ENCODE measurements around the gene TGFB1I1. TPM values are rescaled to one million over a fixed set of nuclear protein-coding genes. Genes with fewer than 3 reads are reported as not detected.
A peak's percentile ranks its signal among the peaks of the same experiment; 100 is the strongest.

The TGFB1I1 gene
- total RNA-seq, 3 donors from 2014 or later: 17.4 to 31.8 (median 30.1) TPM

DNA sequence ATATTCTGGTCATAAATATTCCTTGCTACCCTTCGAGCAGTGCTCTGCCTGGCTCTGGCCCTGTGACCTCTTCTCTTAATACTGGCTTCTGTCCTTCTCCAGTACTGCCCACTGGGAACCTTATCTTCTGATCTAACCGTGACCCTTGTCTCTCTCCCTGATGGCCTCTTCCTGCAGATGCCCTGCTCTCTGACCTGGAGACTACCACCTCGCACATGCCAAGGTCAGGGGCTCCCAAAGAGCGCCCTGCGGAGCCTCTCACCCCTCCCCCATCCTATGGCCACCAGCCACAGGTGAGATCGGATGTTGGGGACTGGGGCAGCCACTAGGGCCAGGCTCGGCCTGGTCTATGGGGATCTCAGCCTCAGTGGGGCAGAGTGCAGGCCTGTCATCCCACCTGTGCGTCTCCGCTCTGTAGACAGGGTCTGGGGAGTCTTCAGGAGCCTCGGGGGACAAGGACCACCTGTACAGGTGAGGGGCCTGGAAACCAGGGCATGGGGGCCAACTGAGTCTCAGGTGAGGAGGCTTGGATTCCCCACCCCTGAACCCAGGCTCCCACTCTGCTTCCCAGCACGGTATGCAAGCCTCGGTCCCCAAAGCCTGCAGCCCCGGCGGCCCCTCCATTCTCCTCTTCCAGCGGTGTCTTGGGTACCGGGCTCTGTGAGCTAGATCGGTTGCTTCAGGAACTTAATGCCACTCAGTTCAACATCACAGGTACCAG is 1.5 kb downstream of the TGFB1I1 start:
- Histone ChIP-seq H3K4me1 (no peaks in the 10 kb centered on the region), H3K4me3 (peak overlapping the region in 2 of 3 donors; percentile 74 to 77), H3K36me3 (no peaks in the 10 kb centered on the region), H3K27ac (peak overlapping the region in 1 of 2 donors; percentile 94), H3K27me3 (no peaks in the 10 kb centered on the region), H3K9me3 (no peaks in the 10 kb centered on the region)
- no peak for DNase-seq (ENCODE audit: low spot score in 2 of 2)
- intact Hi-C loops (cut with DNase I; ENCODE audit: low total_unique reads): no loop called here
- TF ChIP-seq, protein P1, sequence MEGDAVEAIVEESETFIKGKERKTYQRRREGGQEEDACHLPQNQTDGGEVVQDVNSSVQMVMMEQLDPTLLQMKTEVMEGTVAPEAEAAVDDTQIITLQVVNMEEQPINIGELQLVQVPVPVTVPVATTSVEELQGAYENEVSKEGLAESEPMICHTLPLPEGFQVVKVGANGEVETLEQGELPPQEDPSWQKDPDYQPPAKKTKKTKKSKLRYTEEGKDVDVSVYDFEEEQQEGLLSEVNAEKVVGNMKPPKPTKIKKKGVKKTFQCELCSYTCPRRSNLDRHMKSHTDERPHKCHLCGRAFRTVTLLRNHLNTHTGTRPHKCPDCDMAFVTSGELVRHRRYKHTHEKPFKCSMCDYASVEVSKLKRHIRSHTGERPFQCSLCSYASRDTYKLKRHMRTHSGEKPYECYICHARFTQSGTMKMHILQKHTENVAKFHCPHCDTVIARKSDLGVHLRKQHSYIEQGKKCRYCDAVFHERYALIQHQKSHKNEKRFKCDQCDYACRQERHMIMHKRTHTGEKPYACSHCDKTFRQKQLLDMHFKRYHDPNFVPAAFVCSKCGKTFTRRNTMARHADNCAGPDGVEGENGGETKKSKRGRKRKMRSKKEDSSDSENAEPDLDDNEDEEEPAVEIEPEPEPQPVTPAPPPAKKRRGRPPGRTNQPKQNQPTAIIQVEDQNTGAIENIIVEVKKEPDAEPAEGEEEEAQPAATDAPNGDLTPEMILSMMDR (IDR thresholded peaks at IDR 0.05): no peak
- TF ChIP-seq POLR2AphosphoS5 (IDR thresholded peaks at IDR 0.05): no peak

DNA sequence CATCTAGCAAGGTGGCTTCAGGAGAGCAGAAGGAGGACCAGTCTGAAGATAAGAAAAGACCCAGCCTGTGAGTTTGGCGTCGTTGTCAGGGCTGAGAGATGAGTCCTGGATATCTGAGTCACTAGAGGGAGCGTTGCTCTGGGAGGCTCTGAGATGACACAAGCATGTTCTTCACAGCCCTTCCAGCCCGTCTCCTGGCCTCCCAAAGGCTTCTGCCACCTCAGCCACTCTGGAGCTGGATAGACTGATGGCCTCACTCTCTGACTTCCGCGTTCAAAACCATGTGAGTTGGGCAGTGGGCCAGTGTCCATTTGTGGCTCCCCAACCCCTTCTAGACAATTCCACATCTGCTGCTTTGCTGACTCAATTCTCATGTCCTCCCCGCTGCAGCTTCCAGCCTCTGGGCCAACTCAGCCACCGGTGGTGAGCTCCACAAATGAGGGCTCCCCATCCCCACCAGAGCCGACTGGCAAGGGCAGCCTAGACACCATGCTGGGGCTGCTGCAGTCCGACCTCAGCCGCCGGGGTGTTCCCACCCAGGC is 2.3 kb downstream of the TGFB1I1 start:
- Histone ChIP-seq H3K27me3 (no peaks in the 10 kb centered on the region), H3K4me3 (no peak overlapping the region), H3K36me3 (no peaks in the 10 kb centered on the region), H3K4me1 (no peaks in the 10 kb centered on the region), H3K27ac (peak overlapping the region in 1 of 2 donors; percentile 6), H3K9me3 (no peaks in the 10 kb centered on the region)
- TF ChIP-seq POLR2AphosphoS5 (IDR thresholded peaks at IDR 0.05) (no peak), POLR2A (IDR thresholded peaks at IDR 0.05) (no peak)
- TF ChIP-seq, protein P1 (IDR thresholded peaks at IDR 0.05): no peak
- intact Hi-C loops (cut with DNase I; ENCODE audit: low total_unique reads): no loop called here
- DNase-seq (ENCODE audit: low spot score in 2 of 2): no peak

DNA sequence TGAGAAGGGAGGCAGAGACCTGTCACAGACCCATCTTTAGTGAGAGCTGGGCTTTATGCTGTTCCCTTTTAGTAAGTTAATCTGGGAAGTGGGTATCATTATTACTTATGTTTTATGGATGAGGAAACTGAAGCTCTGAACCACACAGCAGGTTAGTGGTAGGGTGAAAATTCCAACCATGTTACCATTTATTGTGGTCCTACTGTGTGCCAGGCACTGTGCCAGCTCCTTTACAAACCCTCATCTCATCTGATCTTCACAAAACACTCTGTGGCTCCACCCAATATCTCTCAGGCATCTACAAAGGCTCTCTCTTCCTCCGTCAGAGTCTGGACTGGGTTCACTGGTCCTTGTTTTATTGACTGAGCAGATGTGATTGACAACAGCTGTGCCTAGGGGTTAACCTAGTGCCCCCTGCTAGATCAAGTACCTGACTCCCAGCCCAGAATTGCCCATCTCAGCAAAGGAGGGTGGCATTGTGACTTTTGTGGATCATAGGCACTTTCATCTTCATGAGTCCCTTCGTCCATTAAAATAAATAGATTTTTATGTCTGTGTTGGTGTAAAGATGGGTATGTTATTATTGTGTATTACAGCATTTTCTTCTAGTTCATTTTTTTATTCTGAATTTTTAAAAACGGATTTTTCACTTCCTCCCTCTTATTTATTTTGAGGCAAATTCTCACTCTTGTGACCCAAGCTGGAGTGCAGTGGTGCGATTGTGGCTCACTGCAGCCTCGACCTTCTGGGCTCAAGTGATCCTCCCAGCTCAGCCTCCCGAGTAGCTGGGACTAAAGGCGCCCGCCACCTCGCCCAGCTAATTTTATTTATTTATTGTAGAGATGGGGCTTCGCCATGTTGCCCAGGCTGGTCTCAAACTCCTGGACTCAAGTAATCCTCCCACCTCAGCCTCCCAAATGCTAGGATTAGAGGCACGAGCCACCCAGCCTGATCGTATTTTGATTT is 3.1 kb downstream of the TGFB1I1 start:
- no peaks in the 10 kb centered on the region for H3K27me3 ChIP-seq
- no peaks in the 10 kb centered on the region for H3K9me3 ChIP-seq
- H3K36me3 ChIP-seq: no peaks in the 10 kb centered on the region
- intact Hi-C loops (cut with DNase I; ENCODE audit: low total_unique reads): no loop called here
- TF ChIP-seq POLR2AphosphoS5 (IDR thresholded peaks at IDR 0.05): no peak
- no peaks in the 10 kb centered on the region for H3K4me1 ChIP-seq
- H3K4me3 ChIP-seq: no peak overlapping the region
- no peak for DNase-seq (ENCODE audit: low spot score in 2 of 2)
- no peak overlapping the region for H3K27ac ChIP-seq

DNA sequence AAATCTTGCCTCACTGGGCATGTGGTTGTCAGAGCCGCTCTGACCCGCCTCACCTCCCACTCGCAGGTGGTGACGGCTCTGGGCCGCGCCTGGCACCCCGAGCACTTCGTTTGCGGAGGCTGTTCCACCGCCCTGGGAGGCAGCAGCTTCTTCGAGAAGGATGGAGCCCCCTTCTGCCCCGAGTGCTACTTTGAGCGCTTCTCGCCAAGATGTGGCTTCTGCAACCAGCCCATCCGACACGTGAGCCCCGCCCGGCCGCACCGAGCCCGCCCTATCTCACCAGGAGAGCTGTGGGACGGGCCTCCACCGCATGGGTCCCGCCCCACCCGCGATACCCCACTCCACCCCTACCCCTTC is 4.0 kb downstream of the TGFB1I1 start:
- Histone ChIP-seq H3K36me3 (no peaks in the 10 kb centered on the region), H3K27ac (no peak overlapping the region), H3K9me3 (no peaks in the 10 kb centered on the region), H3K4me3 (no peak overlapping the region), H3K27me3 (no peaks in the 10 kb centered on the region), H3K4me1 (no peaks in the 10 kb centered on the region)
- no peak for DNase-seq (ENCODE audit: low spot score in 2 of 2)
- intact Hi-C loops (cut with DNase I; ENCODE audit: low total_unique reads): no loop called here
- TF ChIP-seq, protein P1 (IDR thresholded peaks at IDR 0.05): no peak
- no peak for TF ChIP-seq POLR2AphosphoS5 (IDR thresholded peaks at IDR 0.05)
- no peak for TF ChIP-seq POLR2A (IDR thresholded peaks at IDR 0.05)

DNA sequence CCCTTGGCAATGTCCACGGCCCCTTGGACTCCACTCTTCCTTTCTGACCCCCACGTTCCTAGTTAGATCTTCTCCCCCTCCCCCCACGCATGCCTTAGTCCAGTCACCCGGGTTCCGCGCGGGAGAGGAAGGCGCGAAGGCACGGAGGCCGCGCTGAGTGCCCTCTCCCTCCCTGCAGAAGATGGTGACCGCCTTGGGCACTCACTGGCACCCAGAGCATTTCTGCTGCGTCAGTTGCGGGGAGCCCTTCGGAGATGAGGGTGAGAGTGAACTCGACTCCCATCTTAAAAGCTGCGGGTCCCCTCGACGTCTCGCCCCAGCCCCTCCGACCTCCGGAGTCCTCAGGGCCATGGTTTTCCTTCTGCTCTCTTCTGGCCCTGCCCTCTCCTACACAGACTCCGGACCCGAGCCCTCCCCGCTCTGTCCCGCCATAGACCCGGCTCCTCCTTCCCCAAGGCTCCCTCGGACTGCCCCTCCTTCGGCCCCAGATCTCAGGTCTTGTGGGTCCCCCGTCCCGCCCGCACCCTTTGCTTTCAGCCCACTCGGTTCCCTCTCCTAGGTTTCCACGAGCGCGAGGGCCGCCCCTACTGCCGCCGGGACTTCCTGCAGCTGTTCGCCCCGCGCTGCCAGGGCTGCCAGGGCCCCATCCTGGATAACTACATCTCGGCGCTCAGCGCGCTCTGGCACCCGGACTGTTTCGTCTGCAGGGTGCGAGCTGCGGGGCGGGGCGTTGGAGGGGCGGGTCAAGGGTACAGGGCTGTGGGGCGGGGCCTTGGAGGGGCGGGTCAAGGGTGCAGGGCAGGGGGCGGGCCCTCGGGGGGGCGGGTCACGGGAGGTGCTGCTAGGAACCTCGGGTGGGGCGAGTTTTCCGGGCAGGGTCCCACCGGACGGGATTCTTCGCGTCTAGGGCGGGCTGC is 4.6 kb downstream of the TGFB1I1 start:
- Histone ChIP-seq H3K4me3 (peak overlapping the region; percentile 2 to 22 (median 11)), H3K27me3 (no peaks in the 10 kb centered on the region), H3K4me1 (no peaks in the 10 kb centered on the region), H3K36me3 (no peaks in the 10 kb centered on the region), H3K27ac (peak overlapping the region in 1 of 2 donors; percentile 15), H3K9me3 (no peaks in the 10 kb centered on the region)
- no peak for DNase-seq (ENCODE audit: low spot score in 2 of 2)
- intact Hi-C loops (cut with DNase I; ENCODE audit: low total_unique reads): no loop called here
- no peak for TF ChIP-seq POLR2AphosphoS5 (IDR thresholded peaks at IDR 0.05)
- TF ChIP-seq, protein P1 (IDR thresholded peaks at IDR 0.05): no peak
- no peak for TF ChIP-seq POLR2A (IDR thresholded peaks at IDR 0.05)

Measured in breast epithelium (tissue), 4 donors.